H9 (cell line): ENCODE measurements around the gene PRF1. TPM values are rescaled to one million over a fixed set of nuclear protein-coding genes. Genes with fewer than 3 reads are reported as not detected.

Experiments
- DNase-seq: peaks from one replicate; pipeline ENCODE4 v3.0.0-alpha.2; 2017
- H2AFZ ChIP-seq: one replicate; pipeline ENCODE4 v1.6.1; 2013; ENCODE audit warnings: mild to moderate bottlenecking, low read length, control low read depth, moderate library complexity
- H2AK5ac ChIP-seq: 2 replicates; pipeline ENCODE4 v1.6.1; 2013; ENCODE audit warnings: low read length, control low read depth, mixed read lengths; ENCODE audit not compliant: insufficient read length
- H2BK120ac ChIP-seq: one replicate; pipeline ENCODE4 v1.6.1; 2013; ENCODE audit warnings: low read depth, mild to moderate bottlenecking, low read length, control low read depth, inconsistent platforms; ENCODE audit not compliant: poor library complexity, severe bottlenecking
- H2BK12ac ChIP-seq: 2 replicates; pipeline ENCODE4 v1.6.1; 2013; ENCODE audit warnings: low read length, control low read depth, mixed read lengths, low read depth; ENCODE audit not compliant: insufficient read length
- H2BK15ac ChIP-seq: 2 replicates; pipeline ENCODE4 v1.6.1; 2013; ENCODE audit warnings: low read depth, low read length, control low read depth
- H2BK20ac ChIP-seq: one replicate; pipeline ENCODE4 v1.6.1; 2013; ENCODE audit warnings: low read depth, mild to moderate bottlenecking, low read length, control low read depth, inconsistent platforms; ENCODE audit not compliant: poor library complexity, severe bottlenecking
- H2BK5ac ChIP-seq: 2 replicates; pipeline ENCODE4 v1.6.1; 2013; ENCODE audit warnings: low read length, control low read depth, mixed read lengths; ENCODE audit not compliant: insufficient read length
- H3K14ac ChIP-seq: 2 replicates; pipeline ENCODE4 v1.6.1; 2013; ENCODE audit warnings: low read length, control low read depth; ENCODE audit not compliant: insufficient read depth
- H3K18ac ChIP-seq: 2 replicates; pipeline ENCODE4 v1.6.1; 2013; ENCODE audit warnings: low read depth, mild to moderate bottlenecking, mixed read lengths, low read length, control low read depth; ENCODE audit not compliant: insufficient read length
- H3K23ac ChIP-seq: 2 replicates; pipeline ENCODE4 v1.6.1; 2013; ENCODE audit warnings: low read length, control low read depth, mixed read lengths, low read depth; ENCODE audit not compliant: insufficient read length
- H3K23me2 ChIP-seq: 2 replicates; pipeline ENCODE4 v1.6.1; 2013; ENCODE audit warnings: low read depth, mild to moderate bottlenecking, mixed read lengths, low read length, control low read depth; ENCODE audit not compliant: insufficient read length, poor library complexity, severe bottlenecking
- H3K27ac ChIP-seq: 2 replicates; pipeline ENCODE4 v1.5.1; 2013; ENCODE audit warnings: low read length, control low read depth, mixed read lengths, low read depth; ENCODE audit not compliant: insufficient read length
- H3K27me3 ChIP-seq: 2 replicates; pipeline ENCODE4 v1.6.1; 2013; ENCODE audit warnings: low read length, control low read depth, inconsistent platforms; ENCODE audit not compliant: insufficient read depth
- H3K4ac ChIP-seq: 2 replicates; pipeline ENCODE4 v1.6.1; 2013; ENCODE audit warnings: low read depth, mild to moderate bottlenecking, control low read depth, inconsistent platforms, low read length, moderate library complexity
- H3K4me1 ChIP-seq: 2 replicates; pipeline ENCODE4 v1.6.1; 2013; ENCODE audit warnings: low read length, control low read depth, inconsistent platforms; ENCODE audit not compliant: insufficient read depth
- H3K4me2 ChIP-seq: 2 replicates; pipeline ENCODE4 v1.6.1; 2013; ENCODE audit warnings: low read length, control low read depth, mixed read lengths; ENCODE audit not compliant: insufficient read length, insufficient read depth
- H3K56ac ChIP-seq: 2 replicates; pipeline ENCODE4 v1.6.1; 2013; ENCODE audit warnings: low read depth, mild to moderate bottlenecking, mixed read lengths, low read length, control low read depth; ENCODE audit not compliant: insufficient read length
- H3K79me1 ChIP-seq: 2 replicates; pipeline ENCODE4 v1.6.1; 2013; ENCODE audit warnings: low read depth, mild to moderate bottlenecking, moderate library complexity, low read length, control low read depth, inconsistent platforms; ENCODE audit not compliant: insufficient read depth, poor library complexity, severe bottlenecking
- H3K79me2 ChIP-seq: 2 replicates; pipeline ENCODE4 v1.6.1; 2013; ENCODE audit warnings: low read length, control low read depth, inconsistent platforms; ENCODE audit not compliant: insufficient read depth
- H3K9ac ChIP-seq: 2 replicates; pipeline ENCODE4 v1.6.1; 2013; ENCODE audit warnings: low read length, control low read depth, mixed read lengths; ENCODE audit not compliant: insufficient read length; ENCODE audit errors: extremely low read depth
- H3K9me3 ChIP-seq: one replicate; pipeline ENCODE4 v1.6.1; 2013; ENCODE audit warnings: low read depth, low read length, inconsistent platforms; ENCODE audit not compliant: control insufficient read depth
- H3T11ph ChIP-seq: one replicate; pipeline ENCODE4 v1.6.1; 2013; ENCODE audit warnings: mild to moderate bottlenecking, low read length, control low read depth, inconsistent platforms
- H4K20me1 ChIP-seq: one replicate; pipeline ENCODE4 v1.6.1; 2013; ENCODE audit not compliant: control insufficient read depth, insufficient read length, insufficient read depth
- H4K5ac ChIP-seq: 2 replicates; pipeline ENCODE4 v1.6.1; 2013; ENCODE audit warnings: low read depth, mild to moderate bottlenecking, mixed read lengths, low read length, control low read depth; ENCODE audit not compliant: insufficient read length
- H4K8ac ChIP-seq: replicated peaks from 2 replicates; pipeline ENCODE4 v1.6.1; 2013; ENCODE audit warnings: low read length, control low read depth, mixed read lengths, low read depth; ENCODE audit not compliant: insufficient read length
- H4K91ac ChIP-seq: 2 replicates; pipeline ENCODE4 v1.6.1; 2013; ENCODE audit warnings: low read depth, mild to moderate bottlenecking, moderate library complexity, mixed read lengths, low read length, control low read depth; ENCODE audit not compliant: insufficient read length
- H3K27ac Mint-ChIP-seq, 3 experiments: 2 replicates in 2 of 3; 3 replicates in 1 of 3; pipeline ENCODE4 v1.8.0; 2020 to 2021; ENCODE audit warnings: mixed read lengths in 3 of 3, mild to moderate bottlenecking in 1 of 3, moderate library complexity in 1 of 3
- H3K27me3 Mint-ChIP-seq: 2 replicates; pipeline ENCODE4 v1.8.0; 2021; ENCODE audit warnings: low read depth, mild to moderate bottlenecking, moderate library complexity, mixed read lengths
- H3K36me3 Mint-ChIP-seq, 3 experiments: 2 replicates in 2 of 3; 3 replicates in 1 of 3; pipeline ENCODE4 v1.8.0; 2020 to 2021; ENCODE audit warnings: low read depth in 3 of 3, mixed read lengths in 3 of 3; ENCODE audit not compliant: insufficient read depth in 1 of 3
- H3K4me1 Mint-ChIP-seq, 2 experiments: 2 replicates each; pipeline ENCODE4 v1.8.0; 2020; ENCODE audit warnings: mixed read lengths in 2 of 2
- H3K4me3 Mint-ChIP-seq, 2 experiments: 2 replicates in 1 of 2; 3 replicates in 1 of 2; pipeline ENCODE4 v1.8.0; 2020 to 2021; ENCODE audit warnings: mild to moderate bottlenecking in 2 of 2, mixed read lengths in 2 of 2, moderate library complexity in 1 of 2
- H3K9me3 Mint-ChIP-seq, 2 experiments: 2 replicates in 1 of 2; 3 replicates in 1 of 2; pipeline ENCODE4 v1.8.0; 2020; ENCODE audit warnings: mild to moderate bottlenecking in 2 of 2, mixed read lengths in 2 of 2, moderate library complexity in 1 of 2
- WGBS: extraction: QIAGEN DNeasy Blood & Tissue Kit; methylation state at CpG from one replicate; pipeline ENCODE4 v1.1.7; 2013; ENCODE audit warnings: missing lambda C conversion rate, low lambda C conversion rate, mixed read lengths; ENCODE audit not compliant: insufficient read length; ENCODE audit errors: extremely low coverage; 5-methylcytosine and 5-hydroxymethylcytosine counted together
- total RNA-seq: library from RNA; stranded (reverse); gene quantifications from 2 replicates; pipeline ENCODE4 v1.2.1, GENCODE V29; 2021
- TF ChIP-seq, protein P1 (sequence below): fragments of 200-600 bp; sonication (generic); conservative IDR thresholded peaks from 3 replicates; pipeline ENCODE4 v1.8.0; 2021; ENCODE audit warnings: antibody characterized with exemption, mild to moderate bottlenecking

PRF1 gene
- total RNA-seq, 1 experiment from 2014 or later: not detected

DNA sequence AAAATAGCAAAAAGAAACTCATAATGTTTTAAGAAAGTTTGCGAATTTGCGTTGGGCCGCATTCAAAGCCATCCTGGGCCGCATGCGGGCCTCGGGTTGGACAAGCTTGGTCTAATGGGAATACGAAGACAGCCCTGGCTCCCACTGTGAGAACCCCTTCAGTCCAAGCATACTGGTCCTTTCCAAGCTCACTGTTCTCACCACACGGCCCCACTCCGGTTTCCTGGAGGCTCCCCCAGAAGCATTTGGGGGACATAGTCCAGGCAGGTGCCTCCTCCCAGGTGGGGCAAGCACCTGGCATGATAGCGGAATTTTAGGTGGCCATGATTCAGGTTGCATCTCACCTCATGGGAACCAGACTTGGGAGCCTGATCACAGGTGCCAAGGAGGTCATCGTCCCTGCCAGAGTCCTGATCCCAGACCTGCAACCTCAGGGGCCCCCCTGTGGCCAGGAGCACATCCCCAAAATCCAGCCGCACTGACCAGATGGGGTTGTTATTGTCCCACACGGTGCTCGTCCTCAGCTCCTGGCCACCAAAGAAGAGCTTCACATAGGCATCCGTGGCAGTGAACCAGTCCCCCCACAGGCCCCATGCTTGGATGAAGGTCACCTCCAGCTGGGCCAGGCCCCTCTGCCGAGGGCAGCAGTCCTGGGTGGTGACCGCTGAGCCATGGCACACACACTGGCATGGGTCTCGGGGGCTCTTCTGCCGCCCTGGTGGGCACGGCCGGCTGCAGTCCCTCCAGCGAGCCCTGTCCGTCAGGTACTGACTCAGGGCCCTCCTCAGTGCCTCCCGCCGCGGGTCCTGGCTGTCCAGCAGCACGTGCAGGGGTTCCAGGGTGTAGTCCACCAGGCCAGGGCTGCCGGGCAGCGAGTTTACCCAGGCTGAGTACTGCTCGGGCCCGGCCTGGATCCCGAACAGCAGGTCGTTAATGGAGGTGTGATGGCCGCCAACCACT, 4.4 kb downstream of the PRF1 start:
- Histone ChIP-seq H3K9ac (no peak overlapping the region), H2BK20ac (no peak overlapping the region), H2BK120ac (no peak overlapping the region), H3K4me2 (no peak overlapping the region), H3K23me2 (no peaks in the 10 kb centered on the region), H3K79me2 (no peaks in the 10 kb centered on the region), H3K4ac (no peak overlapping the region), H4K91ac (no peak overlapping the region), H4K5ac (no peak overlapping the region), H3K27ac (no peak overlapping the region), H3K18ac (no peak overlapping the region), H2BK12ac (no peak overlapping the region), H3K27me3 (no peaks in the 10 kb centered on the region), H3K4me1 (0 out of 2 replicates have a peak, but pooled peaks cover 4% of the 10 kb centered on the region), H3K9me3 (no peaks in the 10 kb centered on the region), H3K79me1 (no peaks in the 10 kb centered on the region), H3K23ac (no peak overlapping the region), H2AFZ (no peak overlapping the region), H3K56ac (no peak overlapping the region), H4K20me1 (no peaks in the 10 kb centered on the region), H2BK15ac (no peak overlapping the region), H3T11ph (no peak overlapping the region), H4K8ac (no peak overlapping the region), H2AK5ac (no peak overlapping the region), H2BK5ac (no peak overlapping the region), H3K14ac (no peak overlapping the region; the same call in 1 of the 2 replicates)
- Mint-ChIP-seq H3K36me3 (no peaks in the 10 kb centered on the region; a peak in 1 of 7 replicates), H3K4me3 (peak overlapping the region in 1 of 2 experiments; percentile 5; a peak in 1 of 5 replicates), H3K9me3 (peaks cover 0 to 1% of the 10 kb centered on the region in 2 experiments; a peak in 1 of 5 replicates), H3K27ac (no peak overlapping the region), H3K27me3 (no peaks in the 10 kb centered on the region), H3K4me1 (peaks cover 10 to 22% of the 10 kb centered on the region in 2 experiments)
- no peak for DNase-seq
- TF ChIP-seq, protein P1, sequence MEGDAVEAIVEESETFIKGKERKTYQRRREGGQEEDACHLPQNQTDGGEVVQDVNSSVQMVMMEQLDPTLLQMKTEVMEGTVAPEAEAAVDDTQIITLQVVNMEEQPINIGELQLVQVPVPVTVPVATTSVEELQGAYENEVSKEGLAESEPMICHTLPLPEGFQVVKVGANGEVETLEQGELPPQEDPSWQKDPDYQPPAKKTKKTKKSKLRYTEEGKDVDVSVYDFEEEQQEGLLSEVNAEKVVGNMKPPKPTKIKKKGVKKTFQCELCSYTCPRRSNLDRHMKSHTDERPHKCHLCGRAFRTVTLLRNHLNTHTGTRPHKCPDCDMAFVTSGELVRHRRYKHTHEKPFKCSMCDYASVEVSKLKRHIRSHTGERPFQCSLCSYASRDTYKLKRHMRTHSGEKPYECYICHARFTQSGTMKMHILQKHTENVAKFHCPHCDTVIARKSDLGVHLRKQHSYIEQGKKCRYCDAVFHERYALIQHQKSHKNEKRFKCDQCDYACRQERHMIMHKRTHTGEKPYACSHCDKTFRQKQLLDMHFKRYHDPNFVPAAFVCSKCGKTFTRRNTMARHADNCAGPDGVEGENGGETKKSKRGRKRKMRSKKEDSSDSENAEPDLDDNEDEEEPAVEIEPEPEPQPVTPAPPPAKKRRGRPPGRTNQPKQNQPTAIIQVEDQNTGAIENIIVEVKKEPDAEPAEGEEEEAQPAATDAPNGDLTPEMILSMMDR: no peak
- no CpG with 5 or more reads among the region's 34 CpGs for WGBS
